ENCODE data around the gene ZNF391. TPM values are rescaled to one million over a fixed set of nuclear protein-coding genes. Genes with fewer than 3 reads are reported as not detected.

Gene ZNF391
- total and polyA plus RNA-seq, 2 donors (not counting 1 experiment from before 2014, with no cell fraction given): 1.3 to 4.4 TPM

DNA sequence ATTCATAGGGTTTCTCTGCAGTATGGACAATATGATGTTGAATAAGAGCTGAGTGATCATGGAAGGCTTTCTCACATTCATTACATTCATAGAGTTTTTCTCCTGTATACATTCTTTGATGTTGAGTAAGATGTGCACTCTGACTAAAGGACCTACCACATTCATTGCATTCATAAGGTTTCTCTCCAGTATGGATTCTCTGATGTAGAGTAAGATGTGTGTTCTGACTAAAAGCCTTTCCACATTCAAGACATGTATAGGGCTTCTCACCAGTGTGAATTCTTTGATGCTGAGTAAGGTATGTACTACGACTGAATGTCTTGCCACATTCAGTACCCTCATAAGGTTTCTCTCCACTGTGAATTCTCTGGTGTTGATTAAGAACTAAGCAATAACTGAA lies 29.3 kb upstream of the ZNF391 start:
- Histone ChIP-seq H3K27me3 (replicated peaks in 1 of 4; ENCODE audit: control extremely low read depth in 1 of 4, control insufficient read depth in 3 of 4, insufficient read depth in 4 of 4, low read length in 3 of 4) (peaks cover 0 to 2% (median 0%) of the 10 kb centered on the region in 4 experiments), H3K4me3 (ENCODE audit: control extremely low read depth in 1 of 5, extremely low read depth in 1 of 5, insufficient read depth in 1 of 5, low read depth in 2 of 5, low read length in 4 of 5) (no peak overlapping the region), H3K9ac (ENCODE audit: low read length) (no peak overlapping the region), H3K36me3 (replicated peaks in 1 of 2; ENCODE audit: control extremely low read depth in 1 of 2, control insufficient read depth in 1 of 2, extremely low read depth in 1 of 2, insufficient read depth in 2 of 2, low read length in 1 of 2) (no peaks in the 10 kb centered on the region), H3K4me2 (replicated peaks; ENCODE audit: low read depth, low read length, poor library complexity, severe bottlenecking) (no peak overlapping the region), H3K27ac (ENCODE audit: low read length in 2 of 2) (no peak overlapping the region), H4K20me1 (ENCODE audit: control insufficient read depth, insufficient read depth, low read length, poor library complexity, severe bottlenecking) (no peaks in the 10 kb centered on the region), H2AFZ (ENCODE audit: insufficient read depth, low read depth, low read length, poor library complexity, severe bottlenecking) (no peak overlapping the region), H3K79me2 (ENCODE audit: control insufficient read depth, insufficient read depth, low read length) (no peaks in the 10 kb centered on the region), H3K9me3 (ENCODE audit: control extremely low read depth in 1 of 3, control insufficient read depth in 2 of 3, insufficient read depth in 1 of 3, low read length in 2 of 3) (peaks cover 0 to 33% (median 4%) of the 10 kb centered on the region in 3 donors), H3K4me1 (ENCODE audit: control insufficient read depth in 2 of 2, insufficient read depth in 2 of 2, low read length in 2 of 2) (no peaks in the 10 kb centered on the region)
- intact Hi-C loops (cut with micrococcal nuclease): no loop called here
- DNase-seq (no peak), ATAC-seq (ENCODE audit: low read depth) (no peak)
- no peak overlapping the region for H3K4me3 Mint-ChIP-seq
- H3K9me3 Mint-ChIP-seq (ENCODE audit: insufficient read depth): peaks cover 28% of the 10 kb centered on the region
- no peaks in the 10 kb centered on the region for H3K4me1 Mint-ChIP-seq
- ChIA-PET POLR2A (no interaction called here), CTCF (no interaction called here)
- TF ChIP-seq EZH2 (IDR thresholded peaks at IDR 0.05; ENCODE audit: borderline replicate concordance, insufficient read depth, low read depth, low read length, poor library complexity, severe bottlenecking): no peak
- TF ChIP-seq, protein P1, sequence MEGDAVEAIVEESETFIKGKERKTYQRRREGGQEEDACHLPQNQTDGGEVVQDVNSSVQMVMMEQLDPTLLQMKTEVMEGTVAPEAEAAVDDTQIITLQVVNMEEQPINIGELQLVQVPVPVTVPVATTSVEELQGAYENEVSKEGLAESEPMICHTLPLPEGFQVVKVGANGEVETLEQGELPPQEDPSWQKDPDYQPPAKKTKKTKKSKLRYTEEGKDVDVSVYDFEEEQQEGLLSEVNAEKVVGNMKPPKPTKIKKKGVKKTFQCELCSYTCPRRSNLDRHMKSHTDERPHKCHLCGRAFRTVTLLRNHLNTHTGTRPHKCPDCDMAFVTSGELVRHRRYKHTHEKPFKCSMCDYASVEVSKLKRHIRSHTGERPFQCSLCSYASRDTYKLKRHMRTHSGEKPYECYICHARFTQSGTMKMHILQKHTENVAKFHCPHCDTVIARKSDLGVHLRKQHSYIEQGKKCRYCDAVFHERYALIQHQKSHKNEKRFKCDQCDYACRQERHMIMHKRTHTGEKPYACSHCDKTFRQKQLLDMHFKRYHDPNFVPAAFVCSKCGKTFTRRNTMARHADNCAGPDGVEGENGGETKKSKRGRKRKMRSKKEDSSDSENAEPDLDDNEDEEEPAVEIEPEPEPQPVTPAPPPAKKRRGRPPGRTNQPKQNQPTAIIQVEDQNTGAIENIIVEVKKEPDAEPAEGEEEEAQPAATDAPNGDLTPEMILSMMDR (IDR thresholded peaks at IDR 0.05): no peak
- H3K27me3 Mint-ChIP-seq: no peaks in the 10 kb centered on the region
- no peak overlapping the region for H3K27ac Mint-ChIP-seq
- no CpG with 5 or more reads among the region's 1 CpG for WGBS (ENCODE audit: insufficient coverage)

DNA sequence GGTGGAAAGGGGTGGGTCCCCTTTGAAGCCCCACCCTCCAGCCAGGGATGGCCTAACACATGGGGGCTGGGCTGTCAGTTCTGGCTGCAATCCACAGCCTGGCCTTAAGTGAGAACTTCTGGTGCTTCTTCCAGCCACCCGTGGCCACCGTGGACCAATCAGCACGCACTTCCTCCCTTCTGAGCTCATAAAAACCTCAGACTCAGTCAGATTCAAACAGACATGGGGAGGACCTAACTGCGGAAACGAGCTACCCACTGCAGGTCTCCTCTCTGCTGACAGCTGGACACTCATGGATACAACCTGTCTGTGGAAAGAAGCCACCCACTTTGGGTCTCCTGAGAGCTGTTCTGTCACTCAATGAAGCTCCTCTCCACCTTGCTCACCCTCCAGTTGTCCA lies 20.4 kb upstream of the ZNF391 start:
- DNase-seq: no peak
- CTCF ChIA-PET: no interaction called here
- POLR2A ChIA-PET: no interaction called here
- Histone ChIP-seq H4K20me1 (ENCODE audit: control insufficient read depth, insufficient read depth, low read length, poor library complexity, severe bottlenecking) (no peaks in the 10 kb centered on the region), H3K27me3 (replicated peaks in 1 of 4; ENCODE audit: control extremely low read depth in 1 of 4, control insufficient read depth in 3 of 4, insufficient read depth in 4 of 4, low read length in 3 of 4) (peaks cover 0 to 4% (median 3%) of the 10 kb centered on the region in 4 experiments), H3K27ac (ENCODE audit: low read length in 2 of 2) (no peak overlapping the region), H3K9me3 (ENCODE audit: control extremely low read depth in 1 of 3, control insufficient read depth in 2 of 3, insufficient read depth in 1 of 3, low read length in 2 of 3) (peaks cover 3 to 17% (median 10%) of the 10 kb centered on the region in 3 donors), H3K9ac (ENCODE audit: low read length) (no peak overlapping the region), H3K4me3 (ENCODE audit: control extremely low read depth in 1 of 5, extremely low read depth in 1 of 5, insufficient read depth in 1 of 5, low read depth in 2 of 5, low read length in 4 of 5) (no peak overlapping the region), H3K36me3 (replicated peaks in 1 of 2; ENCODE audit: control extremely low read depth in 1 of 2, control insufficient read depth in 1 of 2, extremely low read depth in 1 of 2, insufficient read depth in 2 of 2, low read length in 1 of 2) (no peaks in the 10 kb centered on the region), H3K79me2 (ENCODE audit: control insufficient read depth, insufficient read depth, low read length) (no peaks in the 10 kb centered on the region), H3K4me1 (ENCODE audit: control insufficient read depth in 2 of 2, insufficient read depth in 2 of 2, low read length in 2 of 2) (no peaks in the 10 kb centered on the region), H2AFZ (ENCODE audit: insufficient read depth, low read depth, low read length, poor library complexity, severe bottlenecking) (no peak overlapping the region), H3K4me2 (replicated peaks; ENCODE audit: low read depth, low read length, poor library complexity, severe bottlenecking) (no peak overlapping the region)
- H3K9me3 Mint-ChIP-seq (ENCODE audit: insufficient read depth): peaks cover 15% of the 10 kb centered on the region
- H3K4me3 Mint-ChIP-seq: no peak overlapping the region
- no peaks in the 10 kb centered on the region for H3K4me1 Mint-ChIP-seq
- no peak for ATAC-seq (ENCODE audit: low read depth)
- peaks cover 24% of the 10 kb centered on the region for H3K27me3 Mint-ChIP-seq
- intact Hi-C loops (cut with micrococcal nuclease): no loop called here
- WGBS (ENCODE audit: insufficient coverage): 87% methylated on average over 5 of the region's 5 CpGs
- no peak for TF ChIP-seq EZH2 (IDR thresholded peaks at IDR 0.05; ENCODE audit: borderline replicate concordance, insufficient read depth, low read depth, low read length, poor library complexity, severe bottlenecking)
- TF ChIP-seq, protein P1 (IDR thresholded peaks at IDR 0.05): no peak
- H3K27ac Mint-ChIP-seq: no peak overlapping the region

Measured in B cell (primary cell).